T-cell (primary cell): ENCODE data around the gene NARS2. TPM values are rescaled to one million over a fixed set of nuclear protein-coding genes. Genes with fewer than 3 reads are reported as not detected.

Experiments used
- ATAC-seq, 4 experiments: fragments of 200-7000 bp in 3 of 4; fragments of 150-1000 bp in 1 of 4; cut with Tn5 transposase; replicated peaks in 1 of 4; 1 replicate in 3 of 4; 2 replicates in 1 of 4; pipeline ENCODE4 v1.10.0; 2021; ENCODE audit warnings: moderate library complexity in 3 of 4, mild to moderate bottlenecking in 2 of 4, moderate number of reproducible peaks in 1 of 4
- CTCF ChIA-PET, 2 donors: fragments of 300-600 bp; sonication (Branson Sonifier 250); formaldehyde crosslinking; loops; one replicate each; lab custom pipeline; 2022; ENCODE audit warnings: antibody characterized with exemption in 2 of 2; lab: Charles Lee
- POLR2A ChIA-PET, 2 donors: fragments of 300-600 bp; sonication (Branson Sonifier 250); formaldehyde crosslinking; loops; one replicate each; lab custom pipeline; 2022; ENCODE audit warnings: antibody characterized with exemption in 2 of 2; lab: Charles Lee
- DNase-seq, 35 experiments: peaks; one replicate each; pipeline versions ENCODE4 v3.0.0 to v3.0.0-alpha.2; 2013 to 2023
- H3K27ac ChIP-seq: one replicate; pipeline ENCODE4 v1.5.1; 2013; ENCODE audit warnings: low read length
- H3K27me3 ChIP-seq, 2 experiments: replicated peaks in 1 of 2; 1 replicate in 1 of 2; 2 replicates in 1 of 2; pipeline versions ENCODE4 v1.6.1 to v1.7.0; 2013; ENCODE audit warnings: low read length in 1 of 2, mixed read lengths in 1 of 2; ENCODE audit not compliant: control insufficient read depth in 2 of 2, insufficient read depth in 2 of 2; ENCODE audit errors: extremely low read depth in 1 of 2
- H3K36me3 ChIP-seq, 2 donors: 1 replicate in 1 of 2; 2 replicates in 1 of 2; pipeline versions ENCODE4 v1.6.1 to v1.7.0; 2013; ENCODE audit warnings: low read length in 1 of 2; ENCODE audit not compliant: control insufficient read depth in 2 of 2, insufficient read depth in 1 of 2; ENCODE audit errors: extremely low read depth in 1 of 2
- H3K4me1 ChIP-seq, 2 experiments: 1 replicate in 1 of 2; 2 replicates in 1 of 2; pipeline versions ENCODE4 v1.6.1 to v1.7.0; 2013; ENCODE audit warnings: low read length in 2 of 2, mixed read lengths in 1 of 2; ENCODE audit not compliant: insufficient read depth in 2 of 2, control insufficient read depth in 1 of 2; ENCODE audit errors: extremely low read depth in 1 of 2
- H3K4me3 ChIP-seq, 2 donors: 1 replicate in 1 of 2; 2 replicates in 1 of 2; pipeline versions ENCODE4 v1.5.1 to v1.7.0; 2013; ENCODE audit warnings: mild to moderate bottlenecking in 2 of 2, low read length in 1 of 2, moderate library complexity in 1 of 2; ENCODE audit not compliant: control insufficient read depth in 1 of 2; ENCODE audit errors: extremely low read depth in 1 of 2
- H3K9me3 ChIP-seq: 2 replicates; pipeline ENCODE4 v1.7.0; 2013
- H3K27ac Mint-ChIP-seq, 2 donors: one replicate each; pipeline ENCODE4 v1.8.0; 2020 to 2021; ENCODE audit warnings: mild to moderate bottlenecking in 2 of 2, mixed read lengths in 2 of 2
- H3K27me3 Mint-ChIP-seq, 2 donors: one replicate each; pipeline ENCODE4 v1.8.0; 2021 to 2022; ENCODE audit warnings: mixed read lengths in 2 of 2
- H3K36me3 Mint-ChIP-seq: one replicate; pipeline ENCODE4 v1.8.0; 2021; ENCODE audit warnings: mixed read lengths
- H3K4me1 Mint-ChIP-seq, 3 donors: one replicate each; pipeline ENCODE4 v1.8.0; 2020 to 2022; ENCODE audit warnings: mixed read lengths in 3 of 3, mild to moderate bottlenecking in 1 of 3
- H3K4me3 Mint-ChIP-seq, 3 donors: one replicate each; pipeline ENCODE4 v1.8.0; 2020 to 2022; ENCODE audit warnings: mild to moderate bottlenecking in 3 of 3, mixed read lengths in 3 of 3, moderate library complexity in 3 of 3
- H3K9me3 Mint-ChIP-seq, 3 donors: one replicate each; pipeline ENCODE4 v1.8.0; 2020 to 2022; ENCODE audit warnings: mixed read lengths in 3 of 3
- WGBS: methylation state at CpG from one replicate; pipeline ENCODE4 v1.1.5; 2013; ENCODE audit warnings: missing lambda C conversion rate; ENCODE audit not compliant: insufficient coverage; 5-methylcytosine and 5-hydroxymethylcytosine counted together
- total RNA-seq, 35 experiments: library from RNA in 6 of 35; stranded (reverse) in 6 of 35; fragments of 120-200 nt in 1 of 35; gene quantifications; one replicate each; pipeline versions ENCODE4 v1.2.1 to v1.2.4 and lab custom pipeline; 2013 to 2026

Gene NARS2
- total RNA-seq, 5 donors from 2014 or later (not counting 1 experiment from before 2014, with no cell fraction given) = 12.1 to 17.6 (median 13.3) TPM

- Mint-ChIP-seq H3K9me3 (no peaks in the 10 kb centered on the region), H3K27me3 (no peaks in the 10 kb centered on the region), H3K4me3 (no peak overlapping the region), H3K27ac (no peak overlapping the region), H3K36me3 (peaks cover 41% of the 10 kb centered on the region), H3K4me1 (peaks cover 5 to 13% (median 6%) of the 10 kb centered on the region in 3 donors)
- Histone ChIP-seq H3K27me3 (no peaks in the 10 kb centered on the region), H3K36me3 (peaks cover 0 to 2% of the 10 kb centered on the region in 2 donors), H3K9me3 (no peaks in the 10 kb centered on the region), H3K4me1 (no peaks in the 10 kb centered on the region), H3K27ac (no peak overlapping the region), H3K4me3 (no peak overlapping the region)
- POLR2A ChIA-PET = no interaction called here
- DNase-seq (no peak), ATAC-seq (no peak)
- CTCF ChIA-PET = no interaction called here
- WGBS = no CpG with 5 or more reads among the region's 3 CpGs
These were observed 33.1 kb downstream of the NARS2 start for GRCh38 chr11:78541537-78541936.

- Histone ChIP-seq H3K9me3 (no peaks in the 10 kb centered on the region), H3K4me3 (no peak overlapping the region), H3K4me1 (no peaks in the 10 kb centered on the region), H3K36me3 (peaks cover 0 to 2% of the 10 kb centered on the region in 2 donors), H3K27me3 (no peaks in the 10 kb centered on the region), H3K27ac (no peak overlapping the region)
- DNase-seq = no peak
- POLR2A ChIA-PET = no interaction called here
- no peak for ATAC-seq
- H3K27ac Mint-ChIP-seq = no peak overlapping the region
- peaks cover 33% of the 10 kb centered on the region for H3K36me3 Mint-ChIP-seq
- peaks cover 5 to 13% (median 6%) of the 10 kb centered on the region in 3 donors for H3K4me1 Mint-ChIP-seq
- CTCF ChIA-PET = interaction anchor here in 1 of 2 donors (0.5 kb wide), 1 partner anchor 442 kb away, joined by 3 read pairs; no protein-coding TSS in a partner anchor
- no peak overlapping the region for H3K4me3 Mint-ChIP-seq
- H3K9me3 Mint-ChIP-seq = no peaks in the 10 kb centered on the region
- no peaks in the 10 kb centered on the region for H3K27me3 Mint-ChIP-seq
- no CpG with 5 or more reads among the region's 2 CpGs for WGBS
These were observed 34.4 kb downstream of the NARS2 start for GRCh38 chr11:78540256-78540655.

GRCh38 chr11:78539506-78539905 lies 35.2 kb downstream of the NARS2 start:
- ChIA-PET POLR2A (no interaction called here), CTCF (interaction anchor here in 1 of 2 donors (0.5 kb wide), 2 partner anchors 96 to 441 kb away, joined by 3 to 4 read pairs; no protein-coding TSS in a partner anchor)
- Mint-ChIP-seq H3K9me3 (no peaks in the 10 kb centered on the region), H3K36me3 (peaks cover 31% of the 10 kb centered on the region), H3K4me3 (no peak overlapping the region), H3K4me1 (peaks cover 5 to 13% (median 6%) of the 10 kb centered on the region in 3 donors), H3K27ac (no peak overlapping the region), H3K27me3 (no peaks in the 10 kb centered on the region)
- DNase-seq = no peak
- H3K27ac ChIP-seq = no peak overlapping the region
- H3K27me3 ChIP-seq = no peaks in the 10 kb centered on the region
- H3K9me3 ChIP-seq = no peaks in the 10 kb centered on the region
- peaks cover 0 to 2% of the 10 kb centered on the region in 2 donors for H3K36me3 ChIP-seq
- no peak for ATAC-seq
- H3K4me3 ChIP-seq = no peak overlapping the region
- 100% methylated on average over 1 of the region's 3 CpGs for WGBS
- H3K4me1 ChIP-seq = no peaks in the 10 kb centered on the region

GRCh38 chr11:78536933-78537332 lies 37.7 kb downstream of the NARS2 start:
- H3K9me3 ChIP-seq = no peaks in the 10 kb centered on the region
- no peaks in the 10 kb centered on the region for H3K4me1 ChIP-seq
- H3K27me3 ChIP-seq = no peaks in the 10 kb centered on the region
- Mint-ChIP-seq H3K36me3 (peaks cover 27% of the 10 kb centered on the region), H3K27ac (no peak overlapping the region), H3K9me3 (no peaks in the 10 kb centered on the region), H3K4me1 (peaks cover under 1 to 9% (median 1%) of the 10 kb centered on the region in 3 donors), H3K27me3 (no peaks in the 10 kb centered on the region), H3K4me3 (no peak overlapping the region)
- WGBS = 100% methylated on average over 6 of the region's 6 CpGs
- ChIA-PET CTCF (no interaction called here), POLR2A (no interaction called here)
- no peak overlapping the region for H3K4me3 ChIP-seq
- H3K27ac ChIP-seq = no peak overlapping the region
- no peak for DNase-seq
- ATAC-seq = no peak
- H3K36me3 ChIP-seq = peaks cover 0 to 2% of the 10 kb centered on the region in 2 donors

GRCh38 chr11:78535920-78536319 lies 38.7 kb downstream of the NARS2 start:
- ChIA-PET POLR2A (interaction anchor here in 1 of 2 donors (0.6 kb wide), 1 partner anchor 176 kb away, joined by 6 read pairs; no protein-coding TSS in a partner anchor), CTCF (no interaction called here)
- H3K4me1 Mint-ChIP-seq = peaks cover 0 to 7% (median 0%) of the 10 kb centered on the region in 3 donors

GRCh38 chr11:78535027-78535426 lies 39.6 kb downstream of the NARS2 start:
- ChIA-PET CTCF (no interaction called here), POLR2A (no interaction called here)
- Histone ChIP-seq H3K9me3 (no peaks in the 10 kb centered on the region), H3K36me3 (peaks cover 0 to 2% of the 10 kb centered on the region in 2 donors), H3K4me3 (no peak overlapping the region), H3K27me3 (no peaks in the 10 kb centered on the region), H3K27ac (no peak overlapping the region), H3K4me1 (no peaks in the 10 kb centered on the region)
- WGBS = no CpG with 5 or more reads among the region's 3 CpGs
- Mint-ChIP-seq H3K4me1 (peaks cover 0 to 7% (median 0%) of the 10 kb centered on the region in 3 donors), H3K9me3 (no peaks in the 10 kb centered on the region), H3K27ac (no peak overlapping the region), H3K4me3 (no peak overlapping the region), H3K36me3 (peaks cover 27% of the 10 kb centered on the region), H3K27me3 (no peaks in the 10 kb centered on the region)
- no peak for DNase-seq
- ATAC-seq = no peak

More at GRCh38 chr11:78535920-78536319, 38.7 kb downstream of the NARS2 start:
- DNase-seq = no peak
- no peak overlapping the region for H3K27ac ChIP-seq
- WGBS = no CpG with 5 or more reads among the region's 2 CpGs
- Mint-ChIP-seq H3K9me3 (no peaks in the 10 kb centered on the region), H3K36me3 (peaks cover 27% of the 10 kb centered on the region), H3K4me3 (no peak overlapping the region), H3K27ac (no peak overlapping the region), H3K27me3 (no peaks in the 10 kb centered on the region)
- H3K4me1 ChIP-seq = no peaks in the 10 kb centered on the region
- no peak overlapping the region for H3K4me3 ChIP-seq
- ATAC-seq = no peak
- H3K9me3 ChIP-seq = no peaks in the 10 kb centered on the region
- H3K27me3 ChIP-seq = no peaks in the 10 kb centered on the region
- peaks cover 0 to 2% of the 10 kb centered on the region in 2 donors for H3K36me3 ChIP-seq
